Activated effector memory CD4-positive, alpha-beta T cell treated with Interleukin-2 at 50 U/mL for 16 hours (primary cell): Measurements from ENCODE around the gene RGS9BP.
"Not testable (repeated sequence)": the region's sequence is repeated elsewhere in the genome, so short reads cannot be mapped to it uniquely, and the experiment has no call there.

Source experiments
- DNase-seq: peaks from one replicate; pipeline ENCODE4 v3.0.0-alpha.2; 2020

The RGS9BP gene

GRCh38 chr19:32700129-32700528 lies 24.5 kb downstream of the RGS9BP start:
- DNase-seq, result not testable (repeated sequence)

DNA sequence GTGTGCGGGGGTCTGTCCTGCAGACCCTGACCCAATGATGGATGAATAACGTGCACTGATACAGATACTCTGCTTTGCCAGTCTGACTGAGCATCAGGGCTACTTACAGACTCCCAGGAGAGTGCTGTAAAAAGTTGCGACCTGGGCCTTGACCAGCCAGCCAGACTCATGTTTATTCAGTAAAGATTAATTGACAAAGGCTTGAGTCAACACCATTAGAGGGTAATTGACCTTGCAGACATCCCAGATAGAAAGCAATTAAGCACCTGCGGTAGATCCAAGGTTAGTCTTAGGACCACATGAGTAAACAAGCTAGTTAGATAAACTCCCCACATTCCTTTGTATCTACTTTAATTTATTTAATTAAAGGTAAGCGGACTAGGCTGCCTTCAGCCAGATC lies 26.4 kb downstream of the RGS9BP start:
- no peak for DNase-seq

GRCh38 chr19:32704006-32704405 lies 28.4 kb downstream of the RGS9BP start:
- DNase-seq, result not testable (repeated sequence)

DNA sequence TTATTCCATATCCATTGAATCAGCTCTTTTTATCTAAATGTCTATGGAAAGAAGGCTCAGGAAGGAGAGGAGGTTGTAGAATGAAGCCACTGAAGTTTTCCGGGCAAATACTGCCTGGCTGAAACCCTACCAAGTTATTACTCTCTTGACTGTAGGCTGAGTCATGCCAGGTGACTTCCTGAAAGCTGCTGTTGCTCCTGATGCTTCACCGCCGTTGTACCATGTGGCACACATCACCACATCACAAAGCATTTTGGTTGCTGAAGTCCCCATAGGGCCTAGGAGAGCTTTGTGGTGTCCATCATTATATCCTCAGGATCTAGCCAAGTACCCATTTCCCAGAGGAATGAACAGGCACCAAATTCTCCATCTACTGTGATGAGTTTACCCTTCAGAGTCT lies 32.8 kb downstream of the RGS9BP start:
- DNase-seq, result no peak

DNA sequence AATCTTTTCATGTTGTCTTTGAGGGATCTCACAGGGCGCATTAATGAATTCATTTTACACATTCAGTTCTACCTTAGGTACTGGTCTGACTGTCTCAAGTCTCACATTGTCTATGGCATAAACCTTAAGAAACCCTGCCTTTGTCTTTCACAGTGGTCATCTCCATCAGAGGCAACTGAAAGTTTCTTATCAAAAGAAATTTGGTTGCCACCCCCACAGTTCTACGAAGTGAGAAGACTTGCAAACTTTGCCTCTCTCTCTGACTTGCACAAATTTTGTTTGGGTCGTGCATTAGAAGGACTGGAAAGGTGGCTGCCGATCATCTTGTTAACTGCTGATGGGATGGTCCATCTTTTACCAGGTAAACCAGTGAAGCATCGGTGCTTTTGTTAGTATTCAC lies 33.4 kb downstream of the RGS9BP start:
- no peak for DNase-seq

GRCh38 chr19:32711747-32712146 lies 36.1 kb downstream of the RGS9BP start:
- no peak for DNase-seq

- not testable (repeated sequence) for DNase-seq
Measured at GRCh38 chr19:32716203-32716602, 40.6 kb downstream of the RGS9BP start.

- DNase-seq, result no peak
Measured at GRCh38 chr19:32717496-32717895, 41.8 kb downstream of the RGS9BP start.

DNA sequence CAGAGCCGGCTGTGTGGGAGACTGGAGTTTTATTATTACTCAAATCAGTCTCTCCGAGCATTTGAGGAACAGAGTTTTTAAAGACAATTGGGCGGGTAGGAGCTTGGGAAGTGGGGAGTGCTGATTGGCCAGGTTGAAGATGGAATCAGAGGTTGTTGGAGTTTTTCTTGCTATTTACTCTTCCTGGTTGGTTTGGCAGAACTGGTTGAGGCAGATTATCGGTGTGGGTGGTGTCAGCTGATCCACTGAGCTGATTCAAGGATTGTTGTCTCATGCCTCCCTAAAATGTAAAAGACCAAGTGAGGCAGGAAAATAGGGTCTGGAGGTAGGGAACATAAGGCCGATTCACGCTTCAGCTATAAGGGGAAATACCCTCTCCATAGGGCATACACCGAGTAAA lies 42.6 kb downstream of the RGS9BP start:
- DNase-seq, result no peak

GRCh38 chr19:32719611-32720059 lies 44.0 kb downstream of the RGS9BP start, which contains the start of gene TDRD12:
Gene TDRD12 (plus strand): TSS chr19:32719767. CDS start chr19:32720073, 306 bp downstream.
- no peak for DNase-seq

- DNase-seq, result no peak
Measured at GRCh38 chr19:32720216-32720935, 44.7 kb downstream of the RGS9BP start.

DNA sequence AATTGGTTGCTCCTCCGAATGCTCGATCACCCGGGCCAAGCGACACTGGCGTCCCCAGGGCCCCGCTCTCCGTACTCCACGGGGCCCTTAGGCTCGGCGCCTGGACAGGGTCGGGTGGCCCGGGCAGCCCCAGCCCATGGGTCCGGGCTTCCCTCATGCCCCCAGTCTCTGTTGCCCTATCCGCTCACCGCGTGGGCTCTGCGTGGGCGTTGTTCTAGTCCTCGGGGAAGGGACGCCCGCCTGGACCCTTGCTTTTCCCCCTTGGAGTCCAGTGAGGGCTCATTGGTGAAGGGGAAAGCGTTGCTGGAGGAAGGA lies 45.2 kb downstream of the RGS9BP start:
- no peak for DNase-seq
